Central memory CD4-positive, alpha-beta T cell (primary cell): Measurements from ENCODE around the gene ZNF141.
A peak's percentile ranks its signal among the peaks of the same experiment; 100 is the strongest.
"Not testable (repeated sequence)": the region's sequence is repeated elsewhere in the genome, so short reads cannot be mapped to it uniquely, and the experiment has no call there.

Source experiments
- DNase-seq: peaks from one replicate; pipeline ENCODE4 v3.0.0; 2022
- total RNA-seq, 3 experiments: gene quantifications; one replicate each; lab custom pipeline; 2026; lab: John Stamatoyannopoulos, UW

The ZNF141 gene
- total RNA-seq, result 45.2 to 117 (median 76.4) reads per million in 3 experiments

DNA sequence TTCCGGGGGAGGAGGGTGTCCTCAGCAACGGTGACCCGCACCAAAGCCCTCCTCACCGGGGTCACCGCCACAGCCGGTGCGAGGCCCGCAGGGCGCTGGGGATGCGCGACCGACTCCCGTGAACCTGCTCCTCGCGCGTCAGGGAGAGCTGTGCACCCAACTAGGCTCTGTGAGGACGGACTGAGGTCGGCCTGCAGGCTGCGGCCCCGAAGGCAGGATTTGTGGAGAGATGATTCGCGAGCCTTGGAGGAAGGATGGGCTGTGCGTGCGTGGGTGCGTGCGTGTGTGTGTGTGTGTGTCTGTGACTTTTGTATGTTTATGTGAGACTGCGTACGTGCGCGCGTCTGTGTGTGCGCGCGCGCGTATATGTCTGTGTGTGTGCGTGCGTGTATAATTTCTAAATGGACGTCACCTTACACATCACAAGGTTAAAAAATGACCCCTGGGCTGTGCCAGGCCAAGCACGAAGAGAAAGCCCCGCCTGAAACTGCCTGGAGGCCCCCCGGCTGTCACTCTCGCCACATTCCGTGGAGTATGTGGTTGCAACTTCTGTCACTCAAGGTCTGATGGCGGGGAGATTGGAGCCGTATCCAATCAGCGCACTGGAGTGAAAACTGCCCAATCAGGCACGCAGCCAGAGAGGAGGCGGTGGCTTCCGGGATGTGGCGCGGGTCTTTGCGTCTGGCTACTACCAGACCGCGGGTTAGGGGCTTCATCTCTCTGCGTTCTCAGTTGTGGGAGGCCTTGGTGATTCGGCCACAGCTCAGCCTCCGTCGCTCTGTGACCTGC lies at the start of gene ZNF141:
Gene ZNF141, plus strand, starts transcription at position 672 of the 789 bp plus-strand sequence. CDS start 170 bp downstream, outside the sequence.
- DNase-seq, result peak; percentile 94

DNA sequence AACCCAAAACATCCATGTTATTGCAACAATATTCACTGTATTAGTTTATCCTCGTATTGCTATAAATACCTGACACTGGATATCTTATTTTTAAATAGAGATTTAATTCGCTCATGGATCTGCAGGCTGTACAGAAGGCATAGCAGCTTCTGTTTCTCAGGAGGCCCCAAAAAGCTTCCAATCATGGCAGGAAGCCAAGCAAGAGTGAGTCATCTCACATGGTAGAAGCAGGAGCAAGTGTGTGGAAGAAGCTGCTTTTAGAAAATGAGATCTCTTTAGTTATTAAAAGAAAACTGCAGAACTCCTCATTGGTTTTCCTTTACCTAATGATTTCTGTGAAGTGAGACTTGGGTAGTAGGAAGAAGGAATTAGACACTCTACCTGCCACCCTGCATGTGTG lies 48.7 kb upstream of the ZNF141 start:
- no peak for DNase-seq

DNA sequence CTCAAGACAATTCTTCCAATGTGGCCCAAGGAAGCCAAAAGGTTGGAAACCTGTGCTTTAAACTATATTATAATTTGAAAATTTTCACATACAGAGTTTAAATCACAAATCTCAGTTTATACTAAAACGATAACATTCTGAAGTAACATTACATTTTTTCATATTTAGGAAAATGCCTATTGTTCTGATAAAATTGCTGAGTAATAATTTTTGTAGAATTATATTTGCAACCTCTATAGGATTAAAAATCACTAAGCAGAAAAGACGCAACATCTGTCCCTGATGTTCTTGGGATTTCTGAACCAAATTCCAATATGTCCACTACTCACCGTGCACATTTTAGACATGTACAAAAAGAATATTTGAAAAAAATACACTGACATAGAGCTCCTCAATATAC lies 42.9 kb upstream of the ZNF141 start:
- DNase-seq, result no peak

DNA sequence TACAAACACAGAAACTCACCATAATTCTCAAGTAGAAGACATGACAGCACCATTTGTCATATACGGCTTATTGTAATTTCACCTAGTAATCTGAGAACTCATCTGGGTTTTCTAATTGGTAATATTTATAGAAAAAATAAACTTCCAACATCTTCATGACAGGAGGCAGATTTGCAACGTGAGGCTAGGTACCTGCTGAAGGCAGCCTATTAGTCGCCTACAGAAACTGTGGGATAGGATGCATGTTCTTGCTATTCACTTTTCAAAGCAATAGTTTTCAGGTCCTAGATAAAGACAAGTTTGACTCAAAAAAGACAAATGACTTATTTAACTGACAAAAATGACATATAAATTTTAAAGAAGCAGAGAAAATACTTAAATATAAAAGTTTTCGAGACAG lies 35.2 kb upstream of the ZNF141 start:
- no peak for DNase-seq

DNA sequence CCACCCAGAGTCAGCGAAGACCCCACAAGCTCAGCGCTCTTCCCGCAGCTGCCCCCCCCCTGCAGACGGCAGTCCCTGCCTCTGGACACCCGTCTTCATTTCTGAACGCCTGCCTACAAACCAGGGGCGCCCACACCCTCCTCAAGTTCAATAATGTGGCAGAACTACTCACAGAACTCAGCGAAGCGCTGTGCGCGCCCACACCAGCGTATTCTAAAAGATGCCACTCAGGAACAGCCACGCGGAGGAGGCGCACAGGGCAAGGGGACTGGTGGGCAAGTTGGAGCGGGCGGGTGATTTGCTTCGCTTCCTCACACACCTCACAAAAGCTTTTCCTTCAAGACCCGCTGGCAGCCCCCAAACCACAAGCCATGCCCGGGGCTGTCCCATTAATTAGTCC lies 33.1 kb upstream of the ZNF141 start:
- not testable (repeated sequence) for DNase-seq

DNA sequence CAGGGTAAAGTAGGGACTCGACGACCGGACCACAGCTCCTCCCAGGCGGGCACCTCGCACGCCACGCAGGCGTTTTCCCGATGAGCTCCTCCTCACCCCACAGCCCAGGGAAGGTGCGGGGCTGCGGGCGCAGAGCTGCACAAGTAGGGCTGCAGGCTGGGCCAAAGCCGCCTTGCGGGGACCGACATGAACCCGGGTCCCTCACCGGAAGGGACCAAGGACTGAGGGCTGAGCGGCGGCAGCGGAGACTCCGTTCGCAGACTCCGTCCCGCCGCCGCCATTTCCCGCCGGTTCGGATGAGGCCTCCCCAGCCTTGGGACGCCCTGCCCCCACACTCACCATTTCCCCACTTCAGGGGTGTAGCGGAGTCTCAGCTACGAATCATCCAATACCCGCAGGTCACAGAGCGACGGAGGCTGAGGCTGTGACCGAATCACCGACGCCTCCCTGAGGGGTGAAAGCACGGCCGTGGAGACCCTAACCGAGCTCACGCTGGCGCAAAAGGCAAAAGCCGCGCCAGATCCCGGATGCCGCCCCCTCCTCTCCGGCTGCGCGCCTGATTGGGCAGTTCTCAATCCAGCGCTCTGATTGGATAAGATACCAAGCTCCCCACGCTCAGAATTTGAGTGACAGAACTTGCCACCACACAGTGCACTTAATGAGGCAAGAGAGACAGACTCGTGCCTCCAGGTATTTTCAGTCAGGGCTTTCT lies 32.5 kb upstream of the ZNF141 start, which contains the start of gene ZNF732:
Gene ZNF732, minus strand, starts transcription at position 506 of the 712 bp plus-strand sequence. Its CDS starts 164 bp downstream, at position 342.
- no peak for DNase-seq

DNA sequence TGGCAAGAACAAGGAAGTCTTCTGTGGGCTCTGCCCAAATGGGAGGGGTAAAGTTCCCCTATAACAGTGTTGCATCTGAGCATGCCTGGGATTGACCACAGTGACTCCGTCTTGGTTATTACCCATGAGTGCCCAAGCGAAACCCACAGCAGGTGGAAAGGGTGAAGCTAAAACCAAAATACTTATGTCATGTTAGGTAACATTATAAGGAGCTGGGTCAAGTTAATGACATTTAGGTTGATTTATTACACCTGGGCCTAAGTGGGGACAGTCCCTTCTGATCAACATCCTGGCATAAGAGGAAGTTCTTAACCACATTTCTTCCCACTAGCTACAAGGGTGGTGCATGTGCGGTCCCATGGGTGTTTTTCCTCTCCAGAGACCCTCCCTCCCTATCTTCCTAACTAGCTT lies 31.1 kb upstream of the ZNF141 start:
- DNase-seq, result no peak

DNA sequence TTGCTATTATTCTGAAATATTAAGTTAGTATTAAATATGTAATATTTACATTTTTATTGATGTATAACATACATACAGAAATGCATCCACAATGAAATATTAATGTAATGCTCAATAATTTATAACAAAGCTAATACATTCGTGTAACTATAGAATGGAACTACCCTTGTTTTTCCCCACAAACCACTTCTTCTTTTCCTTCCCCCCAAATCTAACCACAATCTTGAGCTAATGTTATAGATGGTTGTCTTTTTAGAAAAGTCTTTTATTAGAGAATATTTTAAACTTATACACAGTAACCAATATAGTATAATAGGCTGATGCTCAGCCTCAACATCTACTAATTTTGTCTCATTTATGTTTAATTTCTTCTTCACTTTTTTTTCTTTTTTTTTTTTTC lies 27.8 kb upstream of the ZNF141 start:
- DNase-seq, result no peak

DNA sequence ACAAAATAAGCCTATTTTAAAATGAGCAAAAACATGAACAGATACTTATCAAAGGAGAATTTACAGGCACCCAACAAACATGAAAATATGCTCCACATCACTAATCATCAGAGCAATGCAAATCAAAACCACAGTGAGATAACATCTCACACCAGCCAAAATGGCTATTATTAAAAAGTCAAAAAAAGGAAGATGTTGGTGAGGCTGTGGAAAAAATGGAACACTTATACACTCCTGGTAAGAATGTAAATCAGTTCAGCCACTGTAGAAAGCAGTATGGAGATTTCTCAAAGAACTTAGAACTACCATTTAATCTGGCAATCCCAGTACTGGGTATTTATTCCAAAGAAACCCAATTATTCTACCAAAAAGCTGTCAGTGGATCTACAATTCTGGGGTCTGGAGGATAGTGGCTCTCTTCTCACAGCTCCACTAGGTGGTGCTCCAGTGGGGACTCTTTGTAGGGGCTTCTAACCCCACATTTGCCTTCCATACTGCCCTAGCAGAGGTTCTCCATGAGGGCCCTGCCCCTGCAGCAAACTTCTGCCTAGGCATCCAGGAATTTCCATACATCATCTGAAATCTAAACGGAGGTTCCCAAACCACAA lies 23.2 kb upstream of the ZNF141 start:
- no peak for DNase-seq

DNA sequence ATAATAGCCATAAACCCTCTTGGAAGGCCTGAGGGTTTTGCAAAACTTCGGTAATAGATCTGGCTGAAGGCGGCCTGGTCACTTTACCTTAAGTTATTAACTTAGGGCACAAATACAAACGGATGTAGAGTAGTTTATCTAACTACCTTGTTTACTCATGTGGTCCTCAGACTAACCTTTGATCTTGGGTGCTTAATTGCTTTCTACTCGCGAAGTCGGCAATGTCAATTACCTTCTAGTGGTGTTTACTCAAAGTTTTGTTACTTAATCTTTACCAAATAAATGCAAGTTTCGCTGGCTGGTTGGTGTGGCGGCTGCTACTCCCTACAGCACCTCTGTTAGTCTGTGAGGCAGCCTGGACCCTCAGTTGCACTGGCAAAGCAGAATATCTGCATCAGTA lies 8.9 kb upstream of the ZNF141 start:
- DNase-seq, result no peak

DNA sequence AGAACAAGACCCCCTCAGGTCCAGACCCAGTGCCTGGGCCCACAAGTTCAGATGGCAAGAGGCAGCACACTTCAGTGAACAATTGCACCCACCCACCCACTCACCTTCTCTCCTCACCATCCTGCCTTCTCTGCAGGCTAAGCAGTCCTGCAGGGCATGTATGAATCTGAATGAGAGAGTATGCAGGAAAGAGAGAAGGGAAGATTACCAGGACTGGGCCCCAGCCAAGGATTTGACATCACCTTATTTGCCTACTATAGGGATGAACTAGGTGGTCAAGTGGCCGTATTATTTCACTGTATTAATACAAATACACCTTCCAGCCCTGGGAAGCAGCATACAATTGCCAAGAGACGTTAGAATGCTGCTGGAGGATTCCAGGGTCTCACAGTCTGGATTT lies 2.1 kb upstream of the ZNF141 start:
- no peak for DNase-seq

DNA sequence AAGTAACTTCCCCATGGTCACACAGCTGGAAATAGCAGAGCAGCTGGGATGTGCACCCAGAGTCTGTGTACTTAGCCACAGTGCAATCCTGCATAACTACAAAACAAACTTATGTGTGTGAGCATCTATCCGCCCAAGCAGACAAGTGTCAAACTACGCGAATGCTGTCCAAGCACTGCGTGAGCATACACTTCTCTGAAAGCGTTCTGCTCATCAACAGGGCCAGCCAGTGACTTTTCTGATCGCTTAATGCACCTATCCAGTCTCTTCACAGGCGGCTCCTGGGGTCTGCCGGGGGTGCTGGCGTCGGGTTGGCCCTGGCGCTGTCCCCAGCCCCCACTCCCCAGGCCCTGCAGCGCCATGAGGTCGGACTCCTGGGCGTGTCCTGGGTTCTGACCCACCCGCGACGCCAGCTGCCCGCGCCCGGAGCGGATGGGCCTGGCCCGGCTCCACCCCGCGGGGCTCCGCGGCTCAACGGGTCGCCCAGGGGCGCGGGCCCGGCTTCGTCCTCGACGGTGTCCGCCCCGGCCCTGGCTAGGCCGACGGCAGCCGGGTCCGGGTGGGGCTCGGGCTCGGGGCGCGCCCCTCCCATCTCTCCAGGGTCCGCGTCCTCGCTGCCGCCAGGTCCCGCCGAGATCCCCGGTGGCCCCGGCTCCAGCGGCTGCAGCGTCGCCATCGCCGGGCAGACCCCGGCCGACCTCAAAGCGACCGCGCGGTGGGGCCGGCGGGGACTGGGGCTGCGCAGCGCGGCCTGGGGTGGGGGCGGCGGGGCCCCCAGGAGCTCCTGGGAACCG lies 1.3 kb upstream of the ZNF141 start:
- DNase-seq, result no peak

DNA sequence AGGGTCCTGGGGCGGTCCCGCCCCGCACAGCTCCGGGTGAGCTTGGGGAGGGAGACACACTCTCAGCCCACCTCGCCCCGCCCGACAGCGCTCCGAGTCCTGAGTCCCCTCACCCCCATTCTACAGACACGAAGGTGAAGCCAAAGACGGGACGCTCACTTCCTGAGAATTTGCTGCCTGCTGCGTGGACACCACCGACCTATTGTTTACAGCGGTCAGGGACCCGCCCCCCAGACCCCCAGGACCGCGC lies 796 bp upstream of the ZNF141 start:
- DNase-seq, result no peak

DNA sequence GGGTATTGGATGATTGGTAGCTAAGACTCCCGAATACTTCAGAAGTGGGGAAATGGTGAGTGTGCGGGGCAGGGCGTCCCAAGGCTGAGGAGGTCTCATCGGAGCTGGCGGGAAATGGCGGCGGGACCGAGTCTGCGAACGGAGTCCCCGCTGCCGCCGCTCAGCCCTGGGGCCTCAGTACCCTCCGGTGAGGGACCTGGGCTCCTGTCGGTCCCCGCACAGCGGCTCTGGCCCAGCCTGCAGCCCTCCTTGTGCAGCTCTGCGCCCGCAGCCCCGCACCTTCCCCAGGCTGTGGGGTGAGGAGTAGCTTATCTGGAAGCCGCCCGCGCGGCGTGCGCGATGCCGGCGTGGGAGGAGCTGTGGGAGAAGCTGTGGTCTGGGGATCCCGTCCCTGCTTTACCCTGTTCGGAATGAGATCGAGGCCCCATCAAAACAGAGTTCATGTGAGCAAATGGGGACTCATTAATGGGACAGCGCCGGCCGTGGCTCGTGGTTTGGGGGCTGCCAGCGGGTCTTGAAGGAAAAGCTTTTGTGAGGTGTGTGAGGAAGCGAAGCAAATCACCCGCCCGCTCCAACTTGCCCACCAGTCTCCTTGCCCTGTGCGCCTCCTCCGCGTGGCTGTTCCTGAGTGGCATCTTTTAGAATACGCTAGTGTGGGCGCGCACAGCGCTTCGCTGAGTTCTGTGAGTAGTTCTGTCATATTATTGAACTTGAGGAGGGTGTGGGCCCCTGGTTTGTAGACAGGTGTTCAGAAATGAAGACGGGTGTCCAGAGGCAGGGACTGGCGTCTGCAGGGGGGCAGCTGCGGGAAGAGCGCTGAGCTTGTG lies 531 bp downstream of the ZNF141 start:
- DNase-seq, result no peak

DNA sequence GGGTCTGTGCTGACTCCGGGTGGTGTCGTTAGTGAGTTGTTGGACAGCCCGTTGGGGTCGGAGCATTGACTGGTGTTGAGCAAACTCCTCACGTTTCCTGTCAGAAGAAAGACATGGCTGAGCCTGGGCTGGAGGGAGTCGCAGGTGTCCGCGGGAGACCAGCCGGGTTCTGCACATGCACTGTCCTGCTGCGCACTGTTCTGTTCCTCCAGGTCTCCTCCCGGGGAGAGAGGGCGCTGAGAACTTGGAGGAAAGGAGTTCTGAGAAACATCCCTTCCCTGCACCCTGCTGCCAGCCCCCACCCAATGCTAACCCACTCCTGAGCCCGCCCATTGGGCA lies 1.1 kb downstream of the ZNF141 start:
- no peak for DNase-seq

DNA sequence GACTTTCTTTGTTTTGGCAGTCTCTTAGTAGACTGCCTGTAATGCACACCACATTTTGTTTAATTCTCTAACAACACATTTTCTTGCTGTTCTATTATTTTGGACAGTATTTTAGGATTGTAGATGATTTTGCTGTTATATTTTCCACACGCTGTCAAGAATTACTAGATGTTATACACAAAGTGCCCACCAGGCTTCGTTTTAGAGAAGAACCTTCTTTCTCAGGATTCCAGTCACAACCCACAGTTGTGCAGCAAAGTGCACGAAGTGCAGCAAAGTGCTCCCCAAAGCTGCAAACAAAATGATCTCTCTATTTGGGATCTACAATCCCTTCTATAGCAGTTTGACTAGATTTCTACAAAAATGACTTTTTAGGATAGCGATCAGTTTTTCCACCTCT lies 2.4 kb downstream of the ZNF141 start:
- no peak for DNase-seq

DNA sequence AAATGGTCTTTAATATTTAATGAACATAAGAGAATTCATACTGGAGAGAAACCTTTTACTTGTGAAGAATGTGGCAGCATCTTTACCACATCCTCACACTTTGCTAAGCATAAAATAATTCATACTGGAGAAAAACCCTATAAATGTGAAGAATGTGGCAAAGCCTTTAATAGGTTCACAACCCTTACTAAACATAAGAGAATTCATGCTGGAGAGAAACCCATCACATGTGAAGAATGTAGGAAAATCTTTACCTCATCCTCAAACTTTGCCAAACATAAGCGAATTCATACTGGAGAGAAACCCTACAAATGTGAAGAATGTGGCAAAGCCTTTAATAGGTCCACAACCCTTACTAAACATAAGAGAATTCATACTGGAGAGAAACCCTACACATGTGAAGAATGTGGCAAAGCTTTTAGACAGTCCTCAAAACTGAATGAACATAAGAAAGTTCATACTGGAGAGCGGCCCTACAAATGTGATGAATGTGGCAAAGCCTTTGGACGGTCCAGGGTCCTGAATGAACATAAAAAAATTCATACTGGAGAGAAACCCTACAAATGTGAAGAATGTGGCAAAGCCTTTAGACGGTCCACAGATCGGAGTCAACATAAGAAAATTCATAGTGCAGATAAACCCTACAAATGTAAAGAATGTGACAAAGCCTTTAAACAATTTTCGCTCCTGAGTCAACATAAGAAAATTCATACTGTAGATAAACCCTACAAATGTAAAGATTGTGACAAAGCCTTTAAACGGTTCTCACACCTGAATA lies 35.6 kb downstream of the ZNF141 start:
- DNase-seq, result no peak

DNA sequence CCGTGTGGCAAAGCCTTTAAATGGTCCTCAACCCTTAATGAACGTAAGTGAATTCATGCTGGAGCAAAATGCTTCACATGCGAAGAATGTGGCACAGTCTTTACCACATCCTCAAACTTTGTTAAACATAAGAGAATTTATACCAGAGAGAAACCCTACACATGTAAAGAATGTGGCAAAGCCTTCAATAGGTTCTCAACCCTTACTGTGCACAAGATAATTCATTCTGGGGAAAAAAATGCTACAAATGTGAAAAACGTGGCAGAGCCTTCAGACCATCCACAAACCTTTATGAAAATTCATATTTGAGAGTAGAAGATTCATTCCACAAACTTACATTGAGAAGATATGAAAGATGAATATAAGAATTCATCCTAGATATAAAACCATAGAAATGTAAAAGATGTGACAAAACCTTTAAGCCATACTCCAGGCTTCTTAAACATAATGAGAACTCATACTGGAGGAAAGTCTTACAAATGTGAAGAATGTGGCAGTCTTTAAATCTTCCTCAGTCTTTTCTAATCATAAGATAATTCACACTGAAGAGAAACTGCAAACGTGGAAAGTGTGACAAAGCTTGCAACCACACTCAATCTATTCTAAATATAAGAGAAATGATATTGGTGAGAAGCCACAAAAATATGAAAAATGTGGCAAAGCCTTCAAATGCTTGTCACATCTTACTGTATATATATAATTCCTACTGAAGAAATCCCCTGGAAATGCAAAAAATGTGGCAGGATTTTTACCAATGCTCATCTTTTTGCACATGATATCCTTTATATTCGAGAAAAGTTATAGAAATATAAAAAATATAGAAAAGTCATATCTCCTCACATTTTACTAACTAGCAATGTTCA lies 36.9 kb downstream of the ZNF141 start:
- no peak for DNase-seq

DNA sequence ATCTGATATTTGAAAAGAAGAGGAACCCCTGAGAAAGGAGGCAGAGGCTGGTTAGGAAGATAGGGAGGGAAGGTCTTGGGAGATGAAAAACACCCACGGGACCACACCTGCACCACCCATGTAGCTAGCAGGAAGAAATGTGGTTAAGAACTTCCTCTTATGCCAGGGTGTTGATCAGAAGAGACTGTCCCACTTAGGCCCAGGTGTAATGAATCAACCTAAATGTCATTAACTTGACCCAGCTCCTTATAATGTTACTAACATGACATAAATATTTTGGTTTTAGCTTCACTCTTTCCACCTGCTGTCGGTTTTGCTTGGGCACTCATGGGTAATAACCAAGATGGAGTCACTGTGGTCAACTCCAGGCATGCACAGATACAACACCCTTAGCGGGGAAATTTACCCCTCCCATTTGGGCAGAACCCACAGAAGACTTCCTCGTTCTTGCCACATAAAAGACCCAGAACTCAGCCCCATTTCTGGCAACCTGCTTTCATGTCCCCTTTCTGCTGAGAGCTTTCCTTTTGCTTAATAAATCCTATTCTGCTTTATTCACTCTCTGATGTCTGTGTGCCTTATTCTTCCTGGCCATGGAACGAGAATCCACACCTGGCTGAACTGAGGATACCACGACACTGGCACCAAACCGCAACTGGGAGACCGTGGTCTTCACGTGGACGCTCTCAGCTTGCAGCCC lies 46.8 kb downstream of the ZNF141 start:
- no peak for DNase-seq
